GM18951 (cell line): ENCODE data around the gene GALC.

Experiments used
- POLR2A ChIP-seq: IDR thresholded peaks from 4 replicates; pipeline ENCODE4 v1.6.1; 2011; ENCODE audit warnings: mild to moderate bottlenecking; ENCODE audit not compliant: insufficient read length, insufficient read depth; ENCODE audit errors: extremely low read depth
- in situ Hi-C: fragments of 300-500 bp; cut with MboI; formaldehyde crosslinking; loops from one replicate; pipeline ENCODE4 v1.12.0; 2022; ENCODE audit warnings: low sequenced_read_pairs, mixed read lengths, inconsistent platforms; ENCODE audit not compliant: unreplicated experiment

GALC gene

GRCh38 chr14:87908550-87908949, 84.4 kb downstream of the GALC start:
- TF ChIP-seq POLR2A: no peak

DNA sequence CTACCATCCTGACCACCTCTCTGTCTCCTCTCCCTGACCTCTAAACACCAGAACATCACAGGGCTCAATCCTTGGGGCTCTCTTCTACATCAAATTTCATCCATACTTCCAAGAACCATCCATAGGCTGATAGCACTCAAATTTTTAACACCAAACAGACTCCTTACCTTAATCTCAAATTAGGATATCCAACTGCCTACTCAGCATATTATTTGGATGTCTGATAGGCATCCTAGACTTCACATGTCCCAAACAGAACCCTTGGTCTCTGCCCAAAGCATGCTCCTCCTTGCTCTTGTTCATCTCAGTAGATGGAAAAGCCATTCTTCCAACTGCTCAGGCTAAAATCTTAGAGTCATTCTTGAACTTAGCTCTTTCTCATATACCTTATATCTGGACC, 91.3 kb downstream of the GALC start:
- in situ Hi-C loops: no loop called here

More at GRCh38 chr14:87908550-87908949, 84.4 kb downstream of the GALC start:
- in situ Hi-C loops: no loop called here

GRCh38 chr14:87901236-87901635, 91.7 kb downstream of the GALC start:
- TF ChIP-seq POLR2A: no peak
- in situ Hi-C loops: no loop called here

More for the DNA sequence above, 91.3 kb downstream of the GALC start:
- TF ChIP-seq POLR2A: no peak

GRCh38 chr14:87899228-87899627, 93.8 kb downstream of the GALC start:
- in situ Hi-C loops: loop anchor here (10.0 kb wide), 1 partner anchor 154 kb away; no protein-coding TSS in a partner anchor
- no peak for TF ChIP-seq POLR2A

DNA sequence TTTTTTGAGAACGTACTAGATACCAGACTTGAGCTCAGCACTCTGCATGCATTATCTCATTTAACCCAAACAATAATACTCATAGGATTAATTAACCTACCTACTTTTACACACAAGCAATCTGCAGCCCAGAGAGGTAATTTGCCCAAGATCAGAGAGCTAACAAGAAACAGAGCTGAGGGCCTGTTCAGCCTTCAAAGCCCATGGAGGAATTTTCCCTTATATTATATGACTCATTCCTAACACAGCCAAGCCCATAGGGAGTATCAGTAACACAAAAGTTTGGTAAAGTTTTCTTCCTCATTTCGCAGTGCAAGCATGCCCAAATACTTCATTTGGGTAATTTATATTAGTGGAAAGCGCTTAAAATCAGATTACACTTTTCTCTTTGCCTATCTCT, 94.7 kb downstream of the GALC start:
- in situ Hi-C loops: loop anchor here (10.0 kb wide), 1 partner anchor 154 kb away; no protein-coding TSS in a partner anchor
- TF ChIP-seq POLR2A: no peak

- in situ Hi-C loops: loop anchor here (10.0 kb wide), 1 partner anchor 152 kb away; no protein-coding TSS in a partner anchor
- TF ChIP-seq POLR2A: no peak
Measured at GRCh38 chr14:87896393-87897380, 96.3 kb downstream of the GALC start.

DNA sequence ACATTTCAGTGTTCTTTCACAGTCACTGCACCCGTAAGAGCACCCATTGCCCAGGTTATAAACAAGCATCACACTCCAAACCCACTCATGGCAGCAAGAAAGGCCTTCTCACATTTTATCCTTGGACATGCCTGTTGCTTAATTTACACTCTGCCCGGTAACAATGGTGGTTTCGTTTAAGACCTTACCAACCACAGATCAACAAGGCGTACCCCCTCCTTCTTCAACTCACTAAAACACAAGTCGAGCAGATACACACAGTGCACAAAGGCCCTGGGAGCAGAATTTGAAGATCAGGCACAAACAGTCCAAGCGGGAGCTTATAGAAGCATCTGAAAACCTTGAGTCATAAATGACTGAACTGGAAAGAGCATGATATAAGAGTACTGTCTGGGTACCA, 98.1 kb downstream of the GALC start:
- no peak for TF ChIP-seq POLR2A
- in situ Hi-C loops: loop anchor here (10.0 kb wide), 1 partner anchor 150 kb away; no protein-coding TSS in a partner anchor

- no peak for TF ChIP-seq POLR2A
- in situ Hi-C loops: loop anchor here (10.0 kb wide), 1 partner anchor 148 kb away; no protein-coding TSS in a partner anchor
Measured at GRCh38 chr14:87892763-87893162, 100.2 kb downstream of the GALC start.

DNA sequence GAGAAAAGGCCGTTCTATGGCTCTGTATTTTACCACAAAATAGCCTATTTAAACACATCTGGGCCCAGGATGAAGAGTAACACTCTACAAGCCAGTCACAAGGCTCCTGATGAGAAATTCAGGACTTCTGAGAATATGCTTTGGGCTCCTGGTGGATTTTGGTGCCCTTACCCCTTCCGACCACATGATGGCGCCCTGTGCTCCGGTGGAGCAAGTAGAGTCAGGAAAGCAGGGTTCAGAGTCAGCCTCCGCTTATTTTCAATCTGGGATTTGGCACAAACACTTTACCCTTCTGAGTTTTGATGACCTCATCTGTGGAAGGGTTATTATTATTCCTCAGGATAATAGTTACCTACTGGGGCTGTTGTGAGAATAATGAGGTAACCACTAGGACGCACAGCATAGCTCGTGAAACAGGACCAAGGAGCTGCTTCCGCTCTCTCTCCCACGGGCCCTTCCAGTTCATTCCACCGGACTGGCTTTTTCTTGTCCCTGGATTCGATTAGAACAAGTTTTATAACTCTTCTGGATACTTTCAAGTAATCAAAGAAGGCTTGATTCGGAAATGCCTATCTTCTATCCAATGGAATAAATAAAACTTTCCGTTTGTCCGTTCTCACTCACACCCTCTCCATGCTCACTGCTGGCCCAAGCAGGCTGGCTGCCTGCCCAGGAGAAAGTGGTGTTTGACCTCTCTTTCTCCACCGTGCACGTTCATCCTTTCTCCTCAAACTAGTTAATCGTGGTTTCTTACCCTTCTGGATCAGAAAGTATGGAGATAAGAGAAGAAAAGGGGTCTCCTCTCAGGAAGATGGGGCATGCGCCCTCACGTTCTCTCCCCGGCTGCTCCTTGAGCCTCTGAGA, 104.6 kb downstream of the GALC start:
- in situ Hi-C loops: no loop called here
- TF ChIP-seq POLR2A: no peak

DNA sequence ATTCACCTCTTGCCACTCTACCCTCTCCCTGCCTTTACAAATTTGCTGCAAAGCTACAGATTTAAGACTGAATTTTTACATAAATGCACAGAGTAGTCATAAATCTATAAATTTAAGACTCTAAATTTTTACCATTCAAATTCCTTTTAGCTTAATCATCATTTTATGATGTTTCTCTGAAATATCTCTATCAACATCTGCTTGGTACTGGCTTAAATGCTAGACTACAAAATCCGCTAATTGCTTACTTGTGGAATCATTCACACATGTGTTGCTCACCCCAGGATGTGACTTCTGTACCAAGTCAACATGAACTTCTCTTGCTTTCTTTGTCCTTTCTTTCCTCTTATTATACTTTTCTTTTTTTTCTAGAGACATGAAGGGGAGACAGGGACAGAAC, 109.2 kb downstream of the GALC start:
- in situ Hi-C loops: no loop called here
- TF ChIP-seq POLR2A: no peak
